PFSK-1 (cell line): ENCODE data around the gene NBEAL2.

ENCODE experiments used
- FOXP2 ChIP-seq: optimal IDR thresholded peaks from 2 replicates; pipeline ENCODE3; 2011; ENCODE audit warnings: borderline replicate concordance, control low read depth, inconsistent platforms; ENCODE audit not compliant: insufficient read depth; ENCODE audit errors: extremely low read length, extremely low read depth
- POLR2AphosphoS5 ChIP-seq: IDR thresholded peaks from 2 replicates; pipeline ENCODE4 v1.6.1; 2012; ENCODE audit warnings: low read depth, mild to moderate bottlenecking, control low read depth, low read length, moderate library complexity

DNA sequence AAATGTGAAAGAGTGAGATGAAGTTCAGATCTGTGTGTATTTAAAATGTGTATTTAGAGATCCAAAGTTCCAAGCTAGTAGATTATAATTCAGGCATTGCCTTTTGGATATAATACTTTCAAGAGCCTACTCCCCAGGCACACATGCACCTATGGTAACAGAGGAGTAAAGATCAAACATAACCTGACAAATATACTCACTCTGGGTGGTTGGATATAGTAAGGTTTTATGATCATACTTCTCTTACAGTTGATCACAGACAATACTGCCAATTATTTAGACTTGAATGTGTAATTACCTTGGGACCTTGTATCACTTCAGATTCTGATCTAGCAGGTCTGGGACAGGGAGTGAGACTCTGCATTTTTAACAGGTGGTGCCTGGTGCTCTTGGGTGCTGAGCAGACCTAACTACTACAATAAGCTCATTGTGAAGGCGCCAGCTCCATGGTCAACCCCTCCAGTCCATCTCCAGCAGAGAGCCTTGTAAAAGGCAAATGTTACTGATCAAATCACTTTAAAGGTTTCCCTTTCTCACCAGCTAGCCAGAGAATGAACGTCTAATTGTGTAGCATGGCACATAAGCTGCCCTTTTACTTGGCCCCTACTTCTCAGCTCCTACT, 55.5 kb downstream of the NBEAL2 start:
- TF ChIP-seq FOXP2 (no peak), POLR2AphosphoS5 (no peak)
